ENCODE measurements around the gene CERS6.
"Not testable (repeated sequence)": the region's sequence is repeated elsewhere in the genome, so short reads cannot be mapped to it uniquely, and the experiment has no call there.

The CERS6 gene

DNA sequence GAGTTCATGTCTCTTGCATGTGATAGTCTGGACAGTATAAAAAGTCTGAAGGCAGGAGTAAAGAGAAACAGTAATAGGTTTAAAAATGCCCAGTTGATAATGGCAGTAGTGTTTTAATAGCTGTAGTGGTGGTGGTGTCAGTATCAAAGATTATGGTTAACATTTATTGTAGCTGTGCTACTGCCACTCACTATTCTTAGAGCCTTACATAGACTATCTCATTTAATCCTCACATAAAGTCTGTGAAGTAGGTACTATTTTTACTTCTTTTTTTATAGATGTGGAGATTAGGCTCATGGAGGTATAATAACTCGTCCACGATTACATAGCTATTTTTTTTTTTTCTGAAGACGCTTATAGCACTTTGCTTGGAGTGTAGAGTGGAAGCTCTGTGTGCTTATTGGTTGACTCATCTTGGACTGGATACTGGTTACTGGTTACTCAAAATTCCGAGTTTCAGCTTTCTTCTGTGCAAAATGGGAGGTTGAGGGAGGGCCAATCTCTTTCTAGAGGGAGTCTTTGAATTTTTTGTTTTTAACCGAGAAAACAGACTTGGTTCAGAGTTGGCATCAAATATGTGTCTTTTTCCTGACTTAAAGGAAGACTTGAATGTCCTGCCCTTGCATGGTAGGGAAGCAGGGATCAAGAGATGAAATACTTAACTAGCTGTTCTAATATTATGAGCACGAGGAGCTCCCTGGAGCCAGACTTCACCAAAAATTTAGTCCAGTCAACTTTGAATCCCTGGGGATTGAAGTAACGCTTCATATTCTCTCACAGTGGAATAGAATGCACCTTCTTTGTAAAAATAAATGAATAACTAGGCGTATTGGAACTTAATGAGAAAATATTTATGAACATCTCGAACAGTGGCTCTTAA is 27.1 kb downstream of the CERS6 start:
- H3K4me2 ChIP-seq (ENCODE audit: low read length) = no peak overlapping the region
- no peak overlapping the region for H3K4me3 ChIP-seq (ENCODE audit: low read depth, low read length)
- no peak overlapping the region for H3K27ac ChIP-seq
- no peaks in the 10 kb centered on the region for H3K27me3 ChIP-seq (ENCODE audit: control insufficient read depth, insufficient read depth, low read length)
- no peaks in the 10 kb centered on the region for H3K36me3 ChIP-seq (ENCODE audit: control insufficient read depth, insufficient read depth, low read length)
- H3K79me2 ChIP-seq = no peaks in the 10 kb centered on the region
- H3K9me3 ChIP-seq (ENCODE audit: control insufficient read depth, low read length) = no peaks in the 10 kb centered on the region
- TF ChIP-seq, protein P1, sequence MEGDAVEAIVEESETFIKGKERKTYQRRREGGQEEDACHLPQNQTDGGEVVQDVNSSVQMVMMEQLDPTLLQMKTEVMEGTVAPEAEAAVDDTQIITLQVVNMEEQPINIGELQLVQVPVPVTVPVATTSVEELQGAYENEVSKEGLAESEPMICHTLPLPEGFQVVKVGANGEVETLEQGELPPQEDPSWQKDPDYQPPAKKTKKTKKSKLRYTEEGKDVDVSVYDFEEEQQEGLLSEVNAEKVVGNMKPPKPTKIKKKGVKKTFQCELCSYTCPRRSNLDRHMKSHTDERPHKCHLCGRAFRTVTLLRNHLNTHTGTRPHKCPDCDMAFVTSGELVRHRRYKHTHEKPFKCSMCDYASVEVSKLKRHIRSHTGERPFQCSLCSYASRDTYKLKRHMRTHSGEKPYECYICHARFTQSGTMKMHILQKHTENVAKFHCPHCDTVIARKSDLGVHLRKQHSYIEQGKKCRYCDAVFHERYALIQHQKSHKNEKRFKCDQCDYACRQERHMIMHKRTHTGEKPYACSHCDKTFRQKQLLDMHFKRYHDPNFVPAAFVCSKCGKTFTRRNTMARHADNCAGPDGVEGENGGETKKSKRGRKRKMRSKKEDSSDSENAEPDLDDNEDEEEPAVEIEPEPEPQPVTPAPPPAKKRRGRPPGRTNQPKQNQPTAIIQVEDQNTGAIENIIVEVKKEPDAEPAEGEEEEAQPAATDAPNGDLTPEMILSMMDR (IDR thresholded peaks at IDR 0.05) = no peak
- no peaks in the 10 kb centered on the region for H3K4me1 ChIP-seq
- no peak overlapping the region for H2AFZ ChIP-seq
- no peak overlapping the region for H3K9ac ChIP-seq

DNA sequence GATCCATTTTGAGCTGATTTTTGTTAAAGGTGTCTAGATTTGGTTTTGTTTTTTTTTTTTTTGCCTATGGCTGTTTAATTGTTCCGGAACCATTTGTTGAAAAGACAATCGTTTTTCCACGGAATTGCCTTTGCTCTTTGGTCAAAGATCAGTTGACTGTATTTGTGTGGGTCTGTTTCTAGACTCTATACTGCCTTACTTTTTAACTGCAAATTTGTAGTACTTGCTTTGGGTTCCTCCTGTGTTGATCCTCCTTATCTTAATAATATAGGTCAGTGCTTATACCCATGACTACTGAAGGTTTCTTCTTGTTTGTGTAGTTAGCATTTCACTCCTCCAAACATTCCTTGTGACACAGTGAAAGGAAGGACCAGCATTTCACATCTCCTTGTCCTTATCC is 30.4 kb downstream of the CERS6 start:
- Histone ChIP-seq H2AFZ (no peak overlapping the region), H3K4me3 (ENCODE audit: low read depth, low read length) (no peak overlapping the region), H3K4me2 (ENCODE audit: low read length) (no peak overlapping the region), H3K4me1 (no peaks in the 10 kb centered on the region), H3K9me3 (ENCODE audit: control insufficient read depth, low read length) (no peaks in the 10 kb centered on the region), H3K79me2 (no peaks in the 10 kb centered on the region), H3K9ac (no peak overlapping the region), H3K27me3 (ENCODE audit: control insufficient read depth, insufficient read depth, low read length) (no peaks in the 10 kb centered on the region), H3K27ac (no peak overlapping the region), H3K36me3 (ENCODE audit: control insufficient read depth, insufficient read depth, low read length) (no peaks in the 10 kb centered on the region)
- TF ChIP-seq, protein P1 (IDR thresholded peaks at IDR 0.05) = no peak

DNA sequence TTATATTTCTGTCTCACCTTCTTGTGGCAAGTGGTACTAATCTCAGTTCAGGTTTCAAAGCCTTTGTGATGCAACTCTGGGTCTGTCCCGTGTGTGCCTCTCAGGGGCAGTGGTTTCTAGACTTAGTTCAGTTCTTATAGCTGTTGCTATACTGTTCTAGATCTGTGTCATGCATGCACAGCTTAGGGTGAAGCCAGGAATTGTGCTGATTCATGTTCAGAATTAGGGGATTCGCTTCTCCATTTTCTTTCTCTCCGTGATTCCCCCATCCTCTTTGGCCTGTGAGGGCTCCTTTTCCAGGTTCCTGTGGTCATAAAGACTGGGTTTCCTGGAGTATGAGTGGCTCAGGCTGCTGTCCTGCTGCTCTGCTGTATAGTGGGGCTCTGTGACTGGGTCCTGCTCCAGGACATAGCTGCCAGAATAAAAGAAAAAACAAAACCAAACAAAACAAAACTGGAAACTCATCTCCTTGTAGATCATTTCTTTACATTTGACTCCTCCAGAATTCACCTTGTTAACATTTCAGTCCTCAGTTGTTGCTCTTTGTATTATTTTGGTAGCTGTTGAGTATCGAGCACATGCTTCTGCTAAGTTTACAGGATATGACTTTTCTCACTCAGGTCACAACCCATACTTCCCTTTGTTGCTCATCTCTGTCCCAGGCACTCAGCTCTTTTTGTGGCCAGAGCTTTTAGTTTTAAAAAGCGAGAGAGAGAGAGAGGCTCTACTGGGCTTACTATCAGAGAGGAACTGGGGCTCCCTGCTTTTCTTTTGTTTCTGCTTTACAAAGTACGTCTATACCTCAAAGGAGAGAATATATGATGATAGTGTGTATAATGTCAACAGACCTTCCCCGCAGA is 34.2 kb downstream of the CERS6 start:
- Histone ChIP-seq H3K9me3 (ENCODE audit: control insufficient read depth, low read length) (no peaks in the 10 kb centered on the region), H3K4me3 (ENCODE audit: low read depth, low read length) (no peak overlapping the region), H3K79me2 (peaks cover 11% of the 10 kb centered on the region), H3K27me3 (ENCODE audit: control insufficient read depth, insufficient read depth, low read length) (no peaks in the 10 kb centered on the region), H3K36me3 (ENCODE audit: control insufficient read depth, insufficient read depth, low read length) (no peaks in the 10 kb centered on the region), H3K4me1 (peaks cover 4% of the 10 kb centered on the region), H3K27ac (no peak overlapping the region), H2AFZ (no peak overlapping the region), H3K4me2 (ENCODE audit: low read length) (no peak overlapping the region), H3K9ac (no peak overlapping the region)
- TF ChIP-seq, protein P1 (IDR thresholded peaks at IDR 0.05) = no peak

DNA sequence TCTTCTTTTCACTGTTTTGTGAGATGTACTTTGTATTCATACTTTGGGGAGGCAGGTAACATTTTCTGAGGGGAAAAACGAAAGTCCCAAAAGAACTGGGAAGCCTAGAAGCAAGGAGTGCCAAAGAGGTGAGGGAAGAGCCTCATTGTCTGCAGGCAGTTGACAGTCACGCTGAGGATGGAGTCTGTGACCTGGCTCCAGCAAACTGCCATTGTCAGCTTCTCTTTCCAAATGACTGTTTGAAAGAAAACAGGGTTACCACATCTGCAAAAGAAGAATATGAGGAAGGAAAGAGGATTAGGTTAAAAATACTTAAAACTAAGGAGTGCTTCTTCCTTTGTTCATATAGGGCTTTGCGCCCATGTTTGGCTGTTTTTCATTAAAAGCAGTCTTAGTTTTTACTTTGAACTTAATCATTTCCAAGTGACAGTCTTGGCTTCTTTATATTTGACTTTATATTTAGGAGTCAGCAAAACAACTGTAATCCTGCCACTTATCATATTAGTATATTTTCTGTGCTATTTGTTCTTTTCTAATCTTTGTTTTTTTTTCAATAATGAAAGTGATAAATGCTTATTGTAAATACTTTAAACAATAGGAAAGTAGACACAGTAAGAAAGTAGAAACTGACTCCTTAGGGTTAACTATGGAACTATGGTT is 35.0 kb downstream of the CERS6 start:
- TF ChIP-seq, protein P1 (IDR thresholded peaks at IDR 0.05) = no peak
- Histone ChIP-seq H3K4me3 (ENCODE audit: low read depth, low read length) (no peak overlapping the region), H3K36me3 (ENCODE audit: control insufficient read depth, insufficient read depth, low read length) (no peaks in the 10 kb centered on the region), H3K27ac (no peak overlapping the region), H3K9me3 (ENCODE audit: control insufficient read depth, low read length) (no peaks in the 10 kb centered on the region), H3K4me1 (peaks cover 4% of the 10 kb centered on the region), H3K4me2 (ENCODE audit: low read length) (no peak overlapping the region), H3K79me2 (peaks cover 19% of the 10 kb centered on the region), H3K9ac (no peak overlapping the region), H2AFZ (no peak overlapping the region), H3K27me3 (ENCODE audit: control insufficient read depth, insufficient read depth, low read length) (no peaks in the 10 kb centered on the region)

DNA sequence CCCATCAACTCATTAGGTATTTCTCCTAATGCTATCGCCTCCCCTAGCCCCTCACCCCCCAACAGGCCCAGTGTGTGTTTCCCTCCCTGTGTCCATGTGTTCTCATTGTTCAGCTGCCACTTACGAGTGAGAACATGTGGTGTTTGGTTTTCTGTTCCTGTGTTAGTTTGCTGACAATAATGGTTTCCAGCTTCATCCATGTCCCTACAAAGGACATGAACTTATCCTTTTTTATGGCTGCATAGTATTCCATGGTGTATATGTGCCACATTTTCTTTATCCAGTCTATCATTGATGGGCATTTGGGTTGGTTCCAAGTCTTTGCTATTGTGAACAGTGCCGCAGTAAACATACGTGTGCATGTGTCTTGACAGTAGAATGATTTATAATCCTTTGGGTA is 35.7 kb downstream of the CERS6 start:
- not testable (repeated sequence) for H3K27ac ChIP-seq
- peaks cover 21% of the 10 kb centered on the region for H3K79me2 ChIP-seq

DNA sequence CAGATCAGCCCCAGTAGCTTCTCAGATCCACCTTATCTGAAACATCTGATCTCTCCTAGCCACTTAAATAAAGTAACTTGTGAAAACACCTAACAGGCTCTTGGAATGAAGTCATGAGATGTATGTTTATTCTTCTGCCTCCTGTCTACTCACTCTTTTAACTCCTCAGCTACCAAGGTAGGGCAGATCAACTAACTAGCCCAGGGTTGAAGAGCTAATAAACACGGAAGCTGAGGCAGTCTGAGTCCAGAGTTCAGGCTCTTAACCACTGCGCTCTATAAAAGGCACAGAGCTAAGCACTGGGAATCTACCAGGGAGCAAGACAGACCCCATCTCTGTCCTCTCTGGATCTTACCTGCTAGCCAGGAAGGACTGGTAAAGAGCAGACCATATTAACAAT is 37.1 kb downstream of the CERS6 start:
- H3K27me3 ChIP-seq (ENCODE audit: control insufficient read depth, insufficient read depth, low read length); H3K4me2 ChIP-seq (ENCODE audit: low read length); H3K9me3 ChIP-seq (ENCODE audit: control insufficient read depth, low read length); H3K36me3 ChIP-seq (ENCODE audit: control insufficient read depth, insufficient read depth, low read length); H3K27ac ChIP-seq; H3K4me3 ChIP-seq (ENCODE audit: low read depth, low read length); H3K9ac ChIP-seq; H3K4me1 ChIP-seq; H2AFZ ChIP-seq: not testable (repeated sequence)
- peaks cover 28% of the 10 kb centered on the region for H3K79me2 ChIP-seq

More for the DNA sequence above, 35.7 kb downstream of the CERS6 start:
- not testable (repeated sequence) for H3K36me3 ChIP-seq (ENCODE audit: control insufficient read depth, insufficient read depth, low read length); H3K9ac ChIP-seq; H3K9me3 ChIP-seq (ENCODE audit: control insufficient read depth, low read length); H3K4me2 ChIP-seq (ENCODE audit: low read length); H3K4me1 ChIP-seq; H3K4me3 ChIP-seq (ENCODE audit: low read depth, low read length); H3K27me3 ChIP-seq (ENCODE audit: control insufficient read depth, insufficient read depth, low read length); H2AFZ ChIP-seq

All from parathyroid adenoma (tissue), 2 donors.